ENCODE results near the gene CMSS1.

The CMSS1 gene

DNA sequence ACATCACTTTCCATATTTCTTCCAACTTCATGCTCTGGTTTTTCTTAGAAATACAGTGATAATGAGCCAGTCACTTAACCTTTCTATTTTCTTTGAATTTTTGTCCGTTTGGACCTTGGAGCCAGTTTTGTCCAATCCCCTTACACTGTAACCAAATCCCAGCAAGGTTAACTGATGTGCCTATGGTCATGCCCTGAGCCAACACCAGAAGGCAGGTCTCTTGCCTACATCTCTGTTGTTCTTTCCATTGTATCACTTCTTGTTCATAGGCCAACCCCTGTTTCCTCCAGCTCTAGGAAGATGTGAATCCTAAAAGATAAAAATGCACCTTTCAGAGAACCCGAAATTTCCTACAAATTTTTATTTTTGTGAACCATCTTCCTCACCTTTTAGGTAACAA is 122.7 kb downstream of the CMSS1 start:
- FAIRE-seq, result no peak

- no peak for FAIRE-seq
These were observed 123.5 kb downstream of the CMSS1 start for GRCh38 chr3:99941211-99941610.

DNA sequence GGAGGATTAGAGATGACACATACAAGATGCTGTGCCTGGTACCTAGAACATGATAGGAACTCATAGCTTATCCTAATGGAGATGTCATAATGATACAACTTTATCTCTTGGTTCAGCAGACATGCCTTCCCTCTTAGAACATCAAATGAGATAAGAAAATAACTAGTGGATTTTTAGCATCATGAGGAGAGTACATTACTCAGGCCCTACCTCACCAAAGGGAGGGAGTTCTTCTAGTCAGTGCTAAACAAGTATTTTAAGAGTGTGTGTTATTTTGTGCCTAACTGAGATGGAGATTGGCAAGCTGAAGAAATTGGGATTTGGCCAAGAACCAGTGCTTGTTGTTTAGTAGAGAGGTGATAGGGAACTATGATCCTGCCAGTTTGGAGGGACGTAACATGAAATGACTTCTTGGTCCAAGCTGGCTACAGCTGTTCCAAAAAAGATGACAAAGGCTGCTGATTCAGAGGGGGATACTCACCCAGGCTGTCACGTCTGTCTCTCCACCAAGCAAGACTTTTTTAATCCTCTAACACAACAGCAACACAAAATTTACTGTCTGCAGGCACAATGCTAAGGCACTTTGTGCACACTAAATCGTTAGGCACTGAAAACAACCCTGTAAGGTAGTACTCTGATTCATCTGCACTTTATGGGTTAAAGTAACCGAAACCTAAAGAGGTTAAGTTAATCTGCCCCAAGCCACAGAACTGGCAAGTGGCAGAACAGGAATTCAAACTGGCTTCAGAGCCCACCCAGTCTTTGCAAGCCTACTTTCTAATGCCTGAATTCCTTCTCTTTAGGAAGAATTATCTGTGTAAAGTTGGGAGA is 126.5 kb downstream of the CMSS1 start:
- FAIRE-seq, result no peak

DNA sequence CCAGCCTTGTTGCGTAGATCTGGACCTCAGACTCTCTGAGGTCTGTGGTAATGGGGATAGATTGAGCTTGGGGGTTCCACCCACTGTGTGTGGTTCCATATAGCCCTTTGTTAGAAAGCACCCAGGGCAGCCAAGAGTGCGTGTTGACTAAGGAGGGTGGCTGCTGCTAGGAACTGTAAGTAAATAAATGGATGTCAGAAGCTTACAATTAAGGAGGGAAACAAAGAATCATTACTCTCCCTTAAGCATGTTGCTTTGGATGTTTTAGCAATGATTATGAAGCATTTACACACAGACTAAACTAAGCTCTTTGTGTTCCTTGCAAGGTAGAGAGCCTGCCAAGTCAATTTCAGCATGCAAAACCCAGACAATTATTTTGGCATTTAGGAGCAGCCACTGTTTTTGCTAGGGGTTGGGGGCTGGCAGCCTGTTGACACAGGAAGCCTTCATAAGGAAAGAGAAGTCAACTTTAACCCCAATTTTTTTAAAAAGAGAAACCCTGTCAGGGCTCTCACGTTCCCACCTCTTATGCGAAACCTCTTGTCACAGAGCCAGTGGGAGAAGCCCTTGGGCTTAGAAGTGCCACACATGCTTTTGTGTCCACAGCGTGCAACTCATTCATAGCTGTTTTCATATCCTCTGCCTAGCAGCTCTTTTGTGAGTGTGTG is 127.8 kb downstream of the CMSS1 start:
- no peak for FAIRE-seq

DNA sequence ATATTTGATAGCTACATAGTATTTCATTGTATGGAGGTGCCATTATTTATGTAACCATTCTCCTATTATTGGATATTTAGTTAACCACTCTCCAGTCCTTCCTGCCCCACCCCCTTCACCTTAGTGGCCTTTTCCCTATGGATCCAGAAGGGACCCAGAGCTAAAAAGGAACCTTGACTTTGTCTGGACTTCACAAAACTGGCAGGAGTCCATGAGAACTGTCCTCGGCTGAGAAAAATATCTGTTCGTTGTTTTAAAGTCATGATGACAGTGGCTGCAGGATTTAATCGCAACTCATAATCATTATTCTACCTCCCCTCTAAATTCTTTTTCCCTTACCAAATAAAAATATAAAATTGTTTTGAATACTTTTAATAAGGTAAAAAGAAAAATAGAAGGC is 129.7 kb downstream of the CMSS1 start:
- FAIRE-seq, result no peak

GRCh38 chr3:99948467-99949089 is 130.9 kb downstream of the CMSS1 start:
- FAIRE-seq, result no peak

- FAIRE-seq, result no peak
These were observed 132.5 kb downstream of the CMSS1 start for GRCh38 chr3:99949956-99950670.

- FAIRE-seq, result no peak
These were observed 133.3 kb downstream of the CMSS1 start for GRCh38 chr3:99950921-99951320.

- FAIRE-seq, result no peak
These were observed 134.0 kb downstream of the CMSS1 start for GRCh38 chr3:99951701-99952100.

- FAIRE-seq, result no peak
These were observed 134.6 kb downstream of the CMSS1 start for GRCh38 chr3:99952306-99952705.

- FAIRE-seq, result no peak
These were observed 135.9 kb downstream of the CMSS1 start for GRCh38 chr3:99953596-99953995.

DNA sequence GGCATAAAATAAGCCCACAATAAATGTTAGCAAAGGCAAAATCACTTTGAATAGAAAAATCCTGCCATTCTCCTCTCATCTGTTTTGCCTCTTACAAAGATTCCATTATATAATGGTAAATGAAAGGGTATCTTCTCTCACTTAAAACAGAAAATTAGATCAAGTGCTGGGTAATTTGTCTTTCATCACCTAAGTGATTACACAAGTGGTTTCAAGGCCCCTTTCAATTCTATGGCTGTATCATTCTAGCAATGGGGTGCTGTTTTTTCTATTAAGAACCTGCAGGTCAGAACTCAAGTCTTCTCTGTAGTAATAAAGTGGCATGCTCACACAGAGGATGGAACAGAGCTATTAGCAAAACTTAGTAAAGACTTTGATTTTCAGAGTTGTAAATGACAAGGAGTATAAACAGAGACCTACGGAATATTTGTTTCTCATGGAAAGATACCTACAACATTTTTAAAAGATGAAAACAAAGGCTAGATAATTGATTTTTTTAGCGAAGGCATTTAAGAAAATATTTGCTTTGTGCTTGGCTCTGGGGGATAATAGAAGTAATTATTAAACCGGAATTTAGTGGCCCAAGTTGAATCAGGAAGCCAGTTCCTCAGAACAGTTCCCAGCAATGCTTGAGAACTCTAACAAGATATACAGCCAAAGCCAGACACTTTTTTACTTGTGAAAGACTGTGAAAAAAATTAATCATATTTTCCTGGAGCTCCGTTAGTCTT is 137.4 kb downstream of the CMSS1 start:
- FAIRE-seq, result no peak

GRCh38 chr3:99955773-99956562 is 138.3 kb downstream of the CMSS1 start:
- FAIRE-seq, result no peak

DNA sequence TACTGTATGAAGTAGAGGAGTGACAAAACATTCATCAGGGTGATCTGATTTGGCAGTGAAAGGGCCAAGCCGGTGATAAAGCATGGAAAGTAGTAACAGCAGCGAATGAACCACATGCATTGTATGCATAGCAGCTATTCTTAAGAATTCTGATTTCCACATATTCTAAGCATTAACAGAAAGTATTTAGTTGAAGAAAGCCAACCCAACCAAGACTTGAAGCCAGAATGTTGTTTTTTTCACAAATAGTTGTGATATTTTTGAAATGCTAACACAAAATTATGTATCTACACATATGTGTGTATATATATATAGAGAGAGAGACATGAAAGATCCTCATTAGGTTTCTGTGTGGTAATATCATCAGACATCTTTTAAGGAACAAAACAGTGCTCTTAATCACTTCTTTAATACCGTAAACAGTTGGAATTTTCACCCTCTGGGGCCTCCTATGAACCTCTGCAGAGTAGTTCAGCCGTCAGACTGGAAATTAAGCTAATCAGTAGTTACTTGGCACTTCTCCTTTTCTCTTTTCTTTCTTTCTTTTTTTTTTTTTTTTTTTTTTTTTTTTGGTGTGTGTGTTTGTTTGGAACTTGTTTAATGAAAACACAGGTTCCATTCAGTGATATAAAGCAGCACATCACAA is 139.6 kb downstream of the CMSS1 start:
- FAIRE-seq, result no peak

DNA sequence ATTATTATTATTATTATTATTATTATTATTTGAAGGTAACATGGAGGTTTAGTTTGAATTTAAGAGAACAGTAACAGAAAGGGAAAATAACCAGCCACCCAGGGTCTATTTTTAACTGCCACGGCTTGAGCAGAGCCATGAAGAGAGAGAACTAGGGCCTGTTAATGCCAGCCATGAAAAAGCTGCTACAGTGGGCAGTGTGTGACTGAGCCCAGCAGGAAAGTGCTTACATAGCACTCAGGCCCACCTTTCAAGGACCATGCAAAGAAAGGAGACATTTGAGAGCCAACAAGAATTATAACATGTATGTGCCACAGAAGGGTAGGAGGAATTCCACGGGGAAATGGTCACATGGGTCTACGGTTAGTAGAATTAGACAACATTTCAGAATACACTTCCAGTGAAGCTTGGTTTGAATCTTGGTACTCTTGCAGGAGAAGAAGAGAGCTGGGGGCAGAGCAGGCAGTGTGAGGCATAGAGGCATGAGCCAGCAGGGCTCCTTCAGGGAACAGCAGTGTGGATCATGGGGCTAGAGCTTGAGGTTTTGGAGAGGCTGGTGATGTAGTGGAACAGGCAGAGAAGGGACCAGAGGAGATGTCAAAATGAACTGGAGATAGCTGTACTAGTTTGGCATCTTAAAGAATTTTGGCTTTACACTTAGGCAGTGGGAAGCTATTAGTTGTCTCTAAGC is 140.7 kb downstream of the CMSS1 start:
- no peak for FAIRE-seq

DNA sequence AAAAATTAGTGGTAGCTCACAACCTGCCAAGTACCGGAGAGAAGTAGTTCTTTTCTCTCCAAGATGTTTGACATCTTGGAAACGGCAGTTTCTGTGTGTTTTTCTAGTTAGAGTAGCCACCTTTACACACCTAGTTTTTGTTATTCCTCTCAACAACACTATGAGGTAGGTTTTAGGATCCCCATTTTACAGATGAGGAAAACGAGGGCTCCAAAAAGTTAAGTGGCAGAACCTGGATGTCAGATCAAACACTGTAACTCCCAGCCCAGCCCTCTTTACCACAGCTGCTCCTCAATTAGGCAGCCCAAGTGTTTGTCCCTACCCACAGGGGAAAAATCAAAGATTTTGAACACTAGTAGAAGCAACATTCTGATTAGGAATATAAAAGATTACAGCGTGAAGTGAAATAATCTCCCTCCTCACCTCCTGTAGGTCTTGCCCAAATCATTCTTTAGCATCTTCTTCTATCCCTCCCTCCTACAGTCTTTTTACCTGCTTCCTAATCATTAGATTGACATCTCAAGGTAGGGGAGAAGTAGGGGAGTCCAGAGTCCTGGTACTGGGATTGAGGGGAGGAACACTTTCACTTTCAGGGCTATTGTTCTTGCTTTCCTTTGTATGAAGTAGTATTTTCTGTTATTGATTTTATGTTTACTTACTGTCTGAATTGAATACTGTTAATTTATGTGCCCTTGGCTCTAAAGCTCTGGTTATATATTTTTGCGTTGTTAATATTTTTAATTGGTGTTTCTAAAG is 142.6 kb downstream of the CMSS1 start:
- FAIRE-seq, result no peak

GRCh38 chr3:99960941-99961340 is 143.3 kb downstream of the CMSS1 start:
- FAIRE-seq, result no peak

DNA sequence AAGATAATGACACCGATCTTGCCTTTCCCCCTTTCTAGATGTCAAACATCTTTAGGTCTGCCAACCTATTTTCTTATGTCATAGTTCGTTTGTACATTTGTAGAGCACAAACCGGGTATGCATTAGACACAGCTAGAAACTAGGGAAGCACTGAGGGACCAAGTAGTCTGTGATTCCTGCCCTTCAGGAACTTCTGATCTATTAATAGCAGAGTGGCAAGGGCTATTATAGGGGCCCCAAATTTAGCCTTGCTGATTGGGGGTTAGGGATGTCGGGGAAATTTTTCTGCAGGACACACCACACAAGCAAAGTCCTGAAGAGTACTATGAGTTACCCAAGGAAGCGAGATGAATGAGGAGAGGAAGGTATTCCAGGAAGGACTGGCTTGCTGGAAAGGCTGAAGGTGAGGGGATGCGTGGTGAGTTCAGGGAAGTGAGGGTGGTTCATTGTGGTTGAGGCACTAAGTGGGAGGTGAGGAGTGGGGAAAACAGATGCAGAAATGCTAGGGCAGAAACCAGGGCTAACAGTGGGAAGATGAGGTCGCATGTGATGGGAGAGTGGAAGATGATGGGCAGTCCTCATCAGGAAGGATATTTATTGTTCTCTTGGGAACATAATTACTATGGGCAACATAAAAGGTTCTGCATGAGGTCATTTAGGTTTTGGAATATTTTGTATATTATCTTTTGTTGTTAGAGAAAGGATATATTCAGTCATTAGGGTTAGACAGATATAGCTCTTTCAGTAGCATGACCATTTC is 144.3 kb downstream of the CMSS1 start:
- FAIRE-seq, result no peak

GRCh38 chr3:99962703-99963102 is 145.0 kb downstream of the CMSS1 start:
- FAIRE-seq, result no peak
